H1 (cell line): ENCODE results near the gene TMEM108.

ENCODE experiments used
- CREB1 ChIP-seq: IDR thresholded peaks from 2 replicates; pipeline ENCODE4 v1.6.1; 2012; ENCODE audit warnings: inconsistent platforms
- KDM1A ChIP-seq: fragments of 200-600, 300-600 bp; sonication (generic); IDR thresholded peaks from 2 replicates; pipeline ENCODE4 v1.7.1; 2016; ENCODE audit warnings: mild to moderate bottlenecking, low read length, borderline replicate concordance
- ZNF274 ChIP-seq: IDR thresholded peaks from 2 replicates; pipeline ENCODE4 v1.7.0; 2012; ENCODE audit warnings: low read length, borderline replicate concordance; ENCODE audit errors: extremely low read depth

DNA sequence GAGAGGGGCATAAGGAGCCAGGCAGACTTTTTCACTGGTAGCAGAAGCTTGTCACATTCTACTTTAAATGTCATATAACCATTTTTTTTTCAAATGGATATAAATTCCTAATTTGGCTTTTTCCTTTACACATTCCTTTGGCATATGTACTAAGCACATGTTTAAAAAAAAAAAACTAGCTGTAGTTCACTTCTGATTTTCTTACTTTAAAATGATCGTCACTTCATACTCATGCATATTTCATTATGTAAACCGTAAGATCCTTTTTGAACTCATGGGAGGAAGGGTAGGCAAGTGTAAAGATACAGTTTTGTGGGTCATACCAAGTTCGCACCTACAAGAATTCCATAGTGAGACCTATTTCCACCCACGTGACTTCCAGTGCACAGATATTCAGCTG, 316.5 kb downstream of the TMEM108 start:
- TF ChIP-seq CREB1 (no peak), ZNF274 (no peak), KDM1A (no peak)
